ENCODE results near the gene TMEM222.

Gene TMEM222

GRCh38 chr1:27342391-27342777, 20.4 kb downstream of the TMEM222 start:
- no peak for DNase-seq

DNA sequence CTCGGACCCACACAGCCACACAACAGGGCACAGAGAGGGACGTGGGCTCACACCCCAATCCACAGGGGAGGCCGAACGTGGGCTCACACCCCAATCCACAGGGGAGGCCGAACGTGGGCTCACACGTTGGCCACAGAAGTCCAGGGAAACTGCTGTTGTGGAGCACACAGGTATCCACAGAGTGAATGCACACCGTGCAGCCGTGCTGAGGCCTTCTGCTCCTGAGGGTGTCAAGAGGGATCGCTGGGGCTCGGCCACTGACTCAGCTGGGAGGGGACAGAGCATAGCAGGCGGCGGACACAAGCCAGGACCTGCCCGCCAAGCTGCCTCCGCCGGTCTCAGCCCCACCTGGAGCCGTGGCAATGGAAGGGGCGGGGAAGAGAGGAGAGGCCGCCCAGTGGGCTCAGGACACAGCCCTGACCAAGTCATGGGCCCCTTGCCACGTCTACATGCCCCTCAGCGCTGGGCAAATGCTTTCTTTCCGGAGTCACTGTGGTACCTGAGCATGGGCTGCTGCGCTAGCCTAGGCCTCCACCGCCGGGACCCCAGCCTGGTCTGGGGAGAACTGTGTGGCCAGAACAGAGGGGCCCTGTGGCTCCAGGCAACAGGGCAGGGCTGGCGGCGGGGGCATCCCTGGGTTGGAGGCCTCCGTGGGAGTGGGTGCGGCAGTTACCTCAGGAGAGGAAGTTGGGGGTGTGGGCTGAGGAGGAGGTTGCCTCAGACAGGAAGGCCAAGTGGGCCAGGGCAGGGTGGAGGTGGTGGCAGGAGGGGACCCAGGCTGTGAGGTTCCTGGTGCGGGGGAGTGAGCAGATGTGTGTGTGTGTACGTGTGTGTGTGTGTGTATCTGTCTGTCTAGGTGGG, 21.0 kb downstream of the TMEM222 start:
- DNase-seq = peak; percentile 72

- DNase-seq = no peak
Measured at GRCh38 chr1:27343639-27344025, 21.7 kb downstream of the TMEM222 start.

GRCh38 chr1:27345272-27345671, 23.3 kb downstream of the TMEM222 start:
- DNase-seq = no peak

- no peak for DNase-seq
Measured at GRCh38 chr1:27346357-27346756, 24.4 kb downstream of the TMEM222 start.

DNA sequence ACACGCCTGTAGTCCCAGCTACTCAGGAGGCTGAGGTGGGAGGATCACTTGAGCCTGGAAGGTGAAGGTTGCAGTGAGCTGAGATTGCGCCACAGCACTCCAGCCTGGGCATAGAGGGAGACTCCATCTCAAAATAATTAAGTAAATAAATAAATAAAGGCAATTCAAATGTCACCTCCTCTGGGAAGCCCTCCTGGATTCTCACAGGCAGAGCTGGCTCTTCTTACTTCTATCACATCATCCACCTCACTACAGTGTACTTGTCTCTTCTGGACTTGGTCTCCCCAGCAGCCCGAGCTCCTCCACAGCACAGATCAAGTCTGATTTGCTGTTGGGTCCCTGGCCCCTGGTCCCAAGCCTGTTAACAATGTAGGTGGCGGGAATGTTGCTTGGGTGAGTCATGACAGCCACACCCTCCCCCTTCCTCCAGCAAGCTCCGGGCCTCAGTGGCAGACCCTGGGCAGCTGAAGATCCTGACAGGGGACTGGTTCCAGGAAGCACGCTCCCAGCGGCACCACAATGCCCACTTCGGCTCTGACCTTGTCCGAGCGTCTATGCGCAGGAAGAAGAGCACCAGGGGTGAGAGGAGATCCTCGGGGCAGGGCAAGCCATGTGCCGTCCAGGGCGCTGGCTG, 25.1 kb downstream of the TMEM222 start:
- DNase-seq = no peak

- DNase-seq = no peak
Measured at GRCh38 chr1:27348861-27349783, 27.2 kb downstream of the TMEM222 start.

DNA sequence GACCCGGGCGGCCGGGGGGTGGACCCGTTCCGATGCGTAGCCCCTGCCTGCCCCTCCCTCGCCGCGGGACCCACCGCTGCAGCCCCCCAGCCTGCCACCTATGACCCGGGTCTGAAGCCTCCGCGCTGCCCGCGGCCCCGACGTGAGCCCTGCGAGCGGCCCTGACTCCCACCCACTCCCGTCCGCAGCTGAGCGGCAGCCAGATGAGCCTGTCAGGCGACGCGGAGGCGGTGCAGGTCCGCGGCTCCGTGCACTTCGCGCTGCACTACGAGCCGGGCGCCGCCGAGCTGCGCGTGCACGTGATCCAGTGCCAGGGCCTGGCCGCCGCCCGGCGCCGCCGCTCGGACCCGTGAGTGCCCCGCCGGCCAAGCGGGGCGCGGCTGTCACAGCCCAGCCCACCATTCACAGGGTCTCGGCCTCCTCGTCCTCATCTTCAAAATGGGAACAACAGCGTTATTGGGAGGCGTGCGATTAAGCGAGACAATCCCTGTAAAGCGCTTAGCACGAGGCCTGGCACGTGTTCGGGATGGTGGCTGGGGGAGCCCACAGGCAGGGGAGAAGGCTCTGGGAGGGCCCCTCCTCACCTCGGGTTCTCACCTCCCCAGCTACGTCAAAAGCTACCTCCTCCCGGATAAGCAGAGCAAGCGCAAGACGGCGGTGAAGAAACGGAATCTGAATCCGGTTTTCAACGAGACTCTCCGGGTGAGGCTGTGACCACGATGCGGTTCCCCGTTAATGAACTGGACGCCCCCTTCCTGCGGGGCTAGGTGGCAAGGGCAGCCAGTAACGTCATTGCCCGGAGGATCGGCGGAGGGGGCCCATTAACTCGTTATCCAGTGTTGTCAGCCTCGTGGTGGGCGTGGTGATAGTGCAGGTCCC, 28.1 kb downstream of the TMEM222 start:
- DNase-seq = no peak

- no peak for DNase-seq
Measured at GRCh38 chr1:27350663-27351540, 28.9 kb downstream of the TMEM222 start.

DNA sequence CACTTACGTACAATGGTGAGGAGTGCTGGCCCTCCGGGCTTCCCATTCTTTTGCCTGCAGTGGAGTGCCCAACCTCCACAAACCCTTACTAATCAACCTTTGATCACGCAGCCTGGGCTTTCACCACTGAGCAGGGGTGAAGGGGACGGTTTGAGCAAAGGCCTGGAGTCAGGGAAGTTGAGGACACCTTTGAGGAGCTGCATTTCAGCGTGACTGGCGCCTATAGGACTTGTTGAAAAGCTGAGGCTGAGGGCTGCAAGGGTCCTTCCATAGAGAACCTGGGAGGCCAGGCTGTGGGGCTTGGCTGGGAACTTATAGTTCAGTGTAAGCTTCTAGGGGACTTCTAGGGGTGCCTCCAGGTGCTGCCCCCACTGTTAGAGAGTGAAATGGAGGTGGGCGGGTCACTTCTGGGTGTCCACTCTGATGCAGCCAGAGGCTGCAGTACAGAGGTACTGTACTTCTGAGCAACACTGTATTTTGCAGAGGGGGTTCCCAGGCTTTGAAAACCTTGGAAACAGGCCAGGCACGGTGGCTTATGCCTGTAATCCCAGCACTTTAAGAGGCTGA, 29.7 kb downstream of the TMEM222 start:
- DNase-seq = no peak

DNA sequence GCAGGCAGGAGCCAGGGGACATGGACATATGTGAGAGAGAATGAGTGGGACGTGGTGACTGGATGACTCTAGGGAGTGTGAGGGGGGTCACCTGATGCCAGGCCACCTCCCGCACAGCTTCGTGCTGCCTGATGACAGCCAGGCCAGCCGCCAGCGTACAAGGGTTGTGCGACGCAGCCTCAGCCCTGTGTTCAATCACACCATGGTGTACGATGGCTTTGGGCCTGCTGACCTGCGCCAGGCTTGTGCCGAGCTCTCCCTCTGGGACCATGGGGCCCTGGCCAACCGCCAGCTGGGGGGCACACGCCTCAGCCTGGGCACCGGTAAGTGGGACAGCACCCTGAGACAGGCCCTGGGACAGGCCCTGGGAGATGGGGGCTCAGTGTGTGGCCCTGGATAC, 31.2 kb downstream of the TMEM222 start:
- no peak for DNase-seq

DNA sequence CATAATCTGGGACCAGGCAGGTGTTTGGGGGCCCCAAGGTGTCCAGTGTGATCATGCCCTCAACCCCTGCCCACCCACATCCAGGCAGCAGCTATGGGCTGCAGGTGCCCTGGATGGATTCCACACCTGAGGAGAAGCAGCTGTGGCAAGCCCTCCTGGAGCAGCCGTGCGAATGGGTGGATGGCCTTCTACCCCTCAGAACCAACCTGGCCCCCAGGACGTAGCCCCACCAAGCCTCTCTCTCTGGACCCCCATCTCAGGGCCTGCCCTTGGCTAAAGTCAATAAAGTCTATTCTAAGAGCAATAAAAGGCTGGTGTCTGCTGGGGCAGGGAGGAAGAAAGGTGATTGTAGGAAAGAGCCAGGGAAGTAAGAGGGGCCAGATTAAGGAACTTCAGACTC, 31.7 kb downstream of the TMEM222 start:
- no peak for DNase-seq

GRCh38 chr1:27355683-27356082, 33.7 kb downstream of the TMEM222 start:
- DNase-seq = no peak

DNA sequence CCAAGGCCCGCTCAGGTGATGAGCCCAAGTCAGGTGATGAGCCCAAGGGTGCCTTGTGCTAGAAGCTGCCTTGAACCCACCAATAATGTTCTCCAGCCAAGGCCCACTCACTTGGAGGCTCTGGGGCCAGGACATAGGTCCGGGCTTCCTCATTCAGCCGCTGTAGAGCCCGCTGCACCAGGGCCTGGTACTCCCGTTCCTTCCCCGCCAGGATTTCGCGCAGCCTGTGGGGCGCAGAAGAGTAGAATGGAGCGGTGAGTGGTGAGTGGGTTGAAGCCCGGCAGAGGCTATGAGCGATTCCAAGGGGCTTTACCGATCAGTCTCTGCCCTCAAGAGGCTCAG, 34.3 kb downstream of the TMEM222 start:
- DNase-seq = no peak

DNA sequence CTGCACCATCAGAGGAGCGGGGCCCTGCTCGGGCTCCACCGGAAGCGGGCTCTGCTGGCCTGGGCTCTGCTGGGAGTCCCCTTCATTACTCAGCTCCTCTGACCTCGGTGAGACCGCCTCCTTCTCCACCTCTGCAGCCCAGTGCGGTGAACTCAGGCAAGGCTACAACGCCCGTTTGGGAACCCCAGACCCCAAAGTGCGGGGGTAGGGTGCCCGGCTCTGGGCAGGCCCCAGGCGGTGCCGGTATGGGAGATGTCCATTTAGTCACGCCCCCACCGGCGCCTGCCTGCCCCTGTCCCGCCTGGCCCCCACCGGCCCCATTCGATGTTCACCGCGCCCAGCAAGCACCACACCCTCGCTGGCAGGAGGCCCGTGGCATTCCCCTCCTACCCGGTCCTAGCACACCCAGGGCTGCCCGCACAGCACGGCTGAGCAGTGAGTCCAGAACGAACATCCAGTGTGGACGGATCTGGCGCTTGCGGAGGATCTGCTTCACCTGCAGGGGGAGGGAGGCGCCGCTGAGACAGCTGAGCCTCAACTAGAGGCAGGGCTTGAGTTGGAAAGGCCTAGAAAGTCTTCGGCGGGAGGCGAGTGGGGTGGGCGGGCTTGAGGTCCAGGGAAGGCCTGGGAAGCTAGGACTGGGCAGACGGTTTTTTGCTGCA, 34.8 kb downstream of the TMEM222 start:
- no peak for DNase-seq

- DNase-seq = peak; percentile 72
Measured at GRCh38 chr1:27357281-27358037, 35.5 kb downstream of the TMEM222 start.

DNA sequence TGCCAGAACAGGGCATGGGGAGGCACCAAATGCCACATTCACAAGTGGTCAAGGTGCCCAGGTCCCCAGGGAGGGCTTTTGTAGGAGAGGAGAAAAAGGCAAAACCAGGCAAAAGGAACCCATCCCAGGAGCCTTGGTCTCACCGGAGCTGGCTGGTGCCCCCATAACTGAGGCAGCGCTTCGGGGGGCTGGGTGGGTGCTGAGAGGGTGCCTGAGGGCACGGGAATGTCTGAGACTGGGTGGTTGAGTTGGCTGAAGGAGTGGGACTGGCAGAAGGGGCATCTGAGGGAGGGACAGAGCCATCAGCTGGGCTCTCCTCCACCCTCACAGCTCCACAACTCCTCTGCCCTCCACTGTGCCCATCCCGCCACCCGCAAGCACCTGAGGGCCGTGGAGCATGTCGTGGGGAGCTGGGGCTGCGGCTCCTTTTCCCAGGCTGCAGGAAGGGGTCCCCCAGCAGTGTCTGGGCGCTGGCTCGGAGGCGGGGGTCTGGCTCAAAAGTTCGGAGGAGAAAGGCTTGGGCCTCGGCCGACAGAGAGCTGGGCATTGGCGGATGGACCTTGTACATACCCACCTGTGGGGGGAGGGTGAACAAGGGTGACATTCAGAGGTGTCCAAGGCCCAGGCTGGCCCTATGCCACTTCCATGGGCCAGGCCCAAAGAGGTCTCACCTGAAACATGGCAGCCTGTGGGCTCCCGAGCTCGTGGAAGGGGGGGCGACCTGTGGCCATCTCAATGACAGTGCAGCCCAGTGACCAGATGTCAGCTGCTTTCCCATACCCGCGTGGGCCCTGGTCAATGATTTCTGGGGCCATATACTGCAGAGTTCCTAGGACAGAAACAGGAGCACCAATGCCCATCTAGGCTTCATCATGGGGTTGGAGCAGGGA, 36.3 kb downstream of the TMEM222 start:
- no peak for DNase-seq

DNA sequence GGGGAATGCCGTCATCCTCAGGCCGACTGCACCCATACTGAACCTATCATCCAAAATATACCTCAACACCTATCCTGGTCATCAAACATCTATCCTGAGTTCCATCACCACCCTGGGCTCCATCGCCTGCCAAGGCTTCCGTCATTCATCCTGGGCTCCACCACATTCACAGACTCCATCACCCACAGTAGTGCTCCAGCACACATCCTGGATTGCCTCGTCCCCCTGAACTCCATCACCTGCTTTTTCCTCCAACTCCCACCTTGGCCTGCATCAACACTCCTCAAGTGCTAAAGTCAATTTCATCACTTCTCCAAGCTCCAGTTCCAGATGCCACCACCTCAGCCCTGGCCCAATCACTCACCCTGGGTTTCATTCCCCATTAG, 37.0 kb downstream of the TMEM222 start:
- no peak for DNase-seq

GRCh38 chr1:27359822-27360158, 37.8 kb downstream of the TMEM222 start:
- DNase-seq = no peak
